Smooth muscle cell (in vitro differentiated cells): Measurements from ENCODE around the gene NTF4. TPM values are rescaled to one million over a fixed set of nuclear protein-coding genes. Genes with fewer than 3 reads are reported as not detected.

Experiments used
- DNase-seq: peaks from one replicate; lab custom pipeline; 2025; ENCODE audit not compliant: unreplicated experiment; lab: John Stamatoyannopoulos, UW
- H2AFZ ChIP-seq: fragments of 200-600 bp; sonication (generic); 2 replicates; pipeline ENCODE4 v1.6.0; 2016; ENCODE audit warnings: antibody characterized with exemption, low read depth, mild to moderate bottlenecking
- H3F3A ChIP-seq: fragments of 200-600 bp; sonication (generic); 2 replicates; pipeline ENCODE4 v1.6.0; 2017; ENCODE audit warnings: antibody characterized with exemption, low read depth
- H3K27ac ChIP-seq: fragments of 200-600 bp; sonication (generic); 2 replicates; pipeline ENCODE4 v1.5.1; 2016; ENCODE audit warnings: low read depth, mild to moderate bottlenecking
- H3K27me3 ChIP-seq: fragments of 200-600 bp; sonication (generic); 2 replicates; pipeline ENCODE4 v1.6.1; 2016; ENCODE audit warnings: low read depth, mild to moderate bottlenecking
- H3K36me3 ChIP-seq: fragments of 200-600 bp; sonication (generic); 2 replicates; pipeline ENCODE4 v1.5.1; 2016; ENCODE audit warnings: low read depth
- H3K4me1 ChIP-seq: fragments of 200-600 bp; sonication (generic); 2 replicates; pipeline ENCODE4 v1.5.1; 2016; ENCODE audit warnings: low read depth
- H3K4me2 ChIP-seq: fragments of 200-600 bp; sonication (generic); 2 replicates; pipeline ENCODE4 v1.6.0; 2016; ENCODE audit warnings: mild to moderate bottlenecking
- H3K4me3 ChIP-seq: fragments of 200-600 bp; sonication (generic); 2 replicates; pipeline ENCODE4 v1.5.1; 2016; ENCODE audit warnings: mild to moderate bottlenecking
- H3K79me2 ChIP-seq: fragments of 200-600 bp; sonication (generic); 2 replicates; pipeline ENCODE4 v1.6.0; 2016; ENCODE audit warnings: low read depth, mild to moderate bottlenecking
- H3K9ac ChIP-seq: fragments of 200-600 bp; sonication (generic); 2 replicates; pipeline ENCODE4 v1.6.0; 2016; ENCODE audit warnings: low read depth
- H3K9me3 ChIP-seq: fragments of 200-600 bp; sonication (generic); replicated peaks from 2 replicates; pipeline ENCODE4 v1.5.1; 2016; ENCODE audit warnings: low read depth
- H4K20me1 ChIP-seq: fragments of 200-600 bp; sonication (generic); 2 replicates; pipeline ENCODE4 v1.6.0; 2016; ENCODE audit warnings: low read depth
- CTCF ChIP-seq: fragments of 200-600 bp; sonication (generic); IDR thresholded peaks from 2 replicates; pipeline ENCODE4 v1.5.1; 2017; ENCODE audit warnings: borderline replicate concordance, mild to moderate bottlenecking, antibody characterized with exemption; ENCODE audit not compliant: insufficient read depth, poor library complexity, severe bottlenecking
- WGBS: methylation state at CpG from one replicate; pipeline ENCODE4 v1.1.7; 2016; ENCODE audit warnings: low lambda C conversion rate; 5-methylcytosine and 5-hydroxymethylcytosine counted together
- polyA plus RNA-seq: library from polyadenylated mRNA; unstranded; fragments of >200 nt; fragmentation: Nextera tagmentation; extraction: Ambion mirVana; gene quantifications from 2 replicates; pipeline ENCODE4 v1.2.1, GENCODE V29; 2016
- total RNA-seq: library from RNA; depleted of rRNA; stranded (reverse); fragments of >200 nt; gene quantifications from 2 replicates; pipeline ENCODE4 v1.2.3, GENCODE V29; 2014

The NTF4 gene
- total and polyA plus RNA-seq, 2 experiments from 2014 or later, result 1.4 to 1.8 TPM

DNA sequence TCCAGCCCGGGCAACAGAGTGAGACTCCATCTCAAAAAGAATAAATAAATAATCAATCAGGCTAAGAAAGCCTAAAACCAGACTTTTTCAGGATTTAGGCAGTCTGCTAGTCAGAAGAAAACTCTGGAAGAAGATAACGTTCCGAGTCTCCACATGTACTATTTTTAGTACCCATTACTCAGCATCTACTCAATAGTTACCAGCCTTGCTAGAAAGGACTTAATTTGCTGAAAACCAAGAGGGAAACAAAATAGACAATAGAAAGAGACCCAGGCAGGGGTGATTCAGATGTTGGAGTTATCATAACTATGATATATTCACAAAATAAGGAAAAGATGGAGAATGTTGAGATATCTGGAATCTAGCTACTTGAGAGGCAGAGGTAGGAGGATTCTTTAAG, 45.9 kb upstream of the NTF4 start:
- Histone ChIP-seq H3K27ac (peak overlapping the region; percentile 59), H3K4me3 (no peak overlapping the region), H3K36me3 (no peaks in the 10 kb centered on the region), H3F3A (peaks cover 27% of the 10 kb centered on the region), H4K20me1 (peaks cover 48% of the 10 kb centered on the region), H3K9ac (no peak overlapping the region), H3K79me2 (peaks cover 3% of the 10 kb centered on the region), H3K9me3 (no peaks in the 10 kb centered on the region), H2AFZ (no peak overlapping the region), H3K27me3 (no peaks in the 10 kb centered on the region), H3K4me2 (peak overlapping the region; percentile 18), H3K4me1 (peaks cover 11% of the 10 kb centered on the region)
- no peak for DNase-seq
- TF ChIP-seq CTCF, result no peak
- WGBS, result 26% methylated on average over 3 of the region's 3 CpGs

- no peak for DNase-seq
- Histone ChIP-seq H3K36me3 (no peaks in the 10 kb centered on the region), H3K4me3 (no peak overlapping the region), H3K27me3 (no peaks in the 10 kb centered on the region), H3K79me2 (peaks cover 3% of the 10 kb centered on the region), H3K4me2 (no peak overlapping the region), H3F3A (peaks cover 24% of the 10 kb centered on the region), H3K4me1 (peaks cover 11% of the 10 kb centered on the region), H2AFZ (no peak overlapping the region), H3K9ac (no peak overlapping the region), H3K27ac (no peak overlapping the region), H3K9me3 (no peaks in the 10 kb centered on the region), H4K20me1 (peaks cover 55% of the 10 kb centered on the region)
- 89% methylated on average over 8 of the region's 8 CpGs for WGBS
- no peak for TF ChIP-seq CTCF
These were observed 45.1 kb upstream of the NTF4 start for GRCh38 chr19:49109569-49110233.

GRCh38 chr19:49109051-49109450, 44.4 kb upstream of the NTF4 start:
- TF ChIP-seq CTCF, result no peak
- Histone ChIP-seq H3K36me3 (no peaks in the 10 kb centered on the region), H3K9me3 (no peaks in the 10 kb centered on the region), H3F3A (peaks cover 24% of the 10 kb centered on the region), H3K4me1 (peaks cover 11% of the 10 kb centered on the region), H3K4me2 (no peak overlapping the region), H3K27me3 (no peaks in the 10 kb centered on the region), H3K4me3 (no peak overlapping the region), H4K20me1 (peaks cover 62% of the 10 kb centered on the region), H2AFZ (no peak overlapping the region), H3K27ac (no peak overlapping the region), H3K79me2 (peaks cover 3% of the 10 kb centered on the region), H3K9ac (no peak overlapping the region)
- WGBS, result 66% methylated on average over 5 of the region's 5 CpGs
- no peak for DNase-seq
